ENCODE results near the gene CPB2. TPM values are rescaled to one million over a fixed set of nuclear protein-coding genes. Genes with fewer than 3 reads are reported as not detected.

The CPB2 gene
- total and polyA plus RNA-seq, 2 of the 8 experiments (the other 6 are each of a cell fraction or from before 2014, with no cell fraction given), result not detected

DNA sequence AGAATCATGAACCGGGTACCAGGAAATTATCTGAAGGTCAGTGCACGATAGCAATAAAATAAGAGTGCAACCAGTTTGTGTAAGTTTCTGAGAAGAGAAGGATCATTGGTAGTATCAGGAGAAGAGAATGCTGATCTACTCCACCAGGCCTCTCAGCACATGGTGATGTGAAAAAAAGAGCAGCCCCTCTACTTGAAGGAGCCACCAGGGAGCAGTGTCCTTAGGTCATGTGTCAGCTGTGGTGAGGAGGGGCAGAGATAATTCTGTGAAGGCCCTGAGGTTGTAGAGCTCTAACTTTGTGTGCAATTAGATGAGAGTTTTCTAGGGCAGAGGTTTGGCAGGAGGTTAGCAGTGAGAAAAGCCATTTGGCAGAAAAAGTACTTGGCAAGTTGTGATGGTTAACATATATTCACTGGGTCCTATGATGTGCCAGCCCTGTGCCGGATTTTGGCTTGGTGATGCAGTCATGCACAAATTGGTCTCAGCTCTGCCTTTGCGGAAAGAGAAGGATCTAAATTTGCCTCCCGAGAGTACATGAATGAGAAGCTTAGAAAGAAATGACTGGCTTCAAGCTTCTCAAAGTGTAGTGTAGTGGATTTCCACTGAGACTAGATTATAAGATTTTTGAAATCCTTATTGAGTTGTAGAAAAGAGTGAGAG lies 33.1 kb downstream of the CPB2 start:
- FAIRE-seq (no peak), DNase-seq (ENCODE audit: low read depth in 1 of 2, low spot score in 2 of 2) (no peak)
- Histone ChIP-seq H3K4me2 (ENCODE audit: insufficient read depth in 1 of 2, low read depth in 2 of 2, low read length in 2 of 2) (no peak overlapping the region), H4K5ac (ENCODE audit: insufficient read length, low read depth, low read length) (no peak overlapping the region), H2BK12ac (ENCODE audit: low read depth, low read length) (no peak overlapping the region), H4K91ac (replicated peaks; ENCODE audit: insufficient read length, low read length) (no peak overlapping the region), H3K4ac (replicated peaks; ENCODE audit: insufficient read length, low read depth, low read length) (no peak overlapping the region), H3K79me2 (ENCODE audit: control insufficient read depth in 1 of 2, insufficient read depth in 2 of 2, low read length in 2 of 2) (no peaks in the 10 kb centered on the region), H3K9ac (replicated peaks in 1 of 4; ENCODE audit: extremely low read depth in 1 of 4, low read depth in 3 of 4, low read length in 3 of 4) (no peak overlapping the region), H3K23me2 (ENCODE audit: low read depth, low read length) (no peaks in the 10 kb centered on the region), H2BK20ac (ENCODE audit: low read length) (no peak overlapping the region), H2BK5ac (ENCODE audit: low read depth, low read length) (no peak overlapping the region), H3K4me3 (ENCODE audit: extremely low read depth in 1 of 4, insufficient read depth in 2 of 4, low read depth in 3 of 4, low read length in 4 of 4) (no peak overlapping the region), H3K14ac (ENCODE audit: insufficient read length) (no peak overlapping the region), H3K23ac (ENCODE audit: insufficient read length) (no peak overlapping the region), H4K20me1 (replicated peaks in 1 of 2; ENCODE audit: control insufficient read depth in 1 of 2, insufficient read depth in 2 of 2, low read length in 2 of 2) (no peaks in the 10 kb centered on the region), H3K4me1 (replicated peaks in 1 of 4; ENCODE audit: control insufficient read depth in 3 of 4, insufficient read depth in 4 of 4, low read length in 3 of 4) (no peaks in the 10 kb centered on the region), H3K56ac (replicated peaks; ENCODE audit: insufficient read length, low read depth, low read length) (no peak overlapping the region), H3K9me3 (ENCODE audit: insufficient read depth in 2 of 2, low read depth in 1 of 2, low read length in 1 of 2) (peaks cover 3 to 4% of the 10 kb centered on the region in 2 experiments; a peak in 1 of 4 replicates), H2BK120ac (replicated peaks; ENCODE audit: low read depth, low read length) (no peak overlapping the region), H4K8ac (ENCODE audit: extremely low read depth, insufficient read depth, low read length) (no peak overlapping the region), H3K79me1 (ENCODE audit: low read depth, low read length) (no peaks in the 10 kb centered on the region), H3K18ac (ENCODE audit: extremely low read depth, low read length) (no peak overlapping the region), H2BK15ac (ENCODE audit: low read length) (no peak overlapping the region), H2AK5ac (ENCODE audit: low read depth, low read length) (no peak overlapping the region), H3K36me3 (ENCODE audit: control insufficient read depth in 2 of 4, insufficient read depth in 4 of 4, low read length in 3 of 4) (no peaks in the 10 kb centered on the region), H3K27me3 (replicated peaks in 1 of 4; ENCODE audit: control insufficient read depth in 3 of 4, extremely low read depth in 1 of 4, insufficient read depth in 3 of 4, low read length in 3 of 4) (no peaks in the 10 kb centered on the region), H3K27ac (ENCODE audit: low read depth, low read length) (no peak overlapping the region), H2AFZ (ENCODE audit: low read length) (peak overlapping the region; percentile 63; the same call in 1 of the 2 replicates)
- ChIA-PET CTCF (ENCODE audit: partially characterized antibody) (interaction anchor here (0.7 to 1.6 kb wide), 9 partner anchors 9 to 55 kb away, joined by 3 to 13 read pairs (median 3); no protein-coding TSS in a partner anchor), POLR2A (ENCODE audit: partially characterized antibody) (no interaction called here)
- WGBS, 2 experiments (ENCODE audit: extremely low coverage in 1 of 2, insufficient coverage in 1 of 2, insufficient read length in 1 of 2, insufficient replicate concordance in 2 of 2, low coverage in 1 of 2, low lambda C conversion rate in 2 of 2, missing lambda C conversion rate in 1 of 2), result 91% methylated on average over 5 of the region's 5 CpGs; no CpG with 5 or more reads in 1 of the 2 experiments
- no peak for TF ChIP-seq SP4 (IDR thresholded peaks at IDR 0.05; ENCODE audit: low read length)
- TF ChIP-seq TCF12 (IDR thresholded peaks at IDR 0.05; ENCODE audit: low read depth, low read length), result no peak
- no peak for TF ChIP-seq CBX8 (IDR thresholded peaks at IDR 0.05; ENCODE audit: borderline replicate concordance, low read depth, low read length)
- TF ChIP-seq, protein P1, sequence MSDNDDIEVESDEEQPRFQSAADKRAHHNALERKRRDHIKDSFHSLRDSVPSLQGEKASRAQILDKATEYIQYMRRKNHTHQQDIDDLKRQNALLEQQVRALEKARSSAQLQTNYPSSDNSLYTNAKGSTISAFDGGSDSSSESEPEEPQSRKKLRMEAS (IDR thresholded peaks at IDR 0.05), result peak; percentile 64; the same call in 1 of the 2 replicates
- TF ChIP-seq SP2 (IDR thresholded peaks at IDR 0.05; ENCODE audit: low read length), result no peak
- no peak for TF ChIP-seq RFX5 (IDR thresholded peaks at IDR 0.05; ENCODE audit: borderline replicate concordance, low read depth, low read length)
- TF ChIP-seq, protein P2, sequence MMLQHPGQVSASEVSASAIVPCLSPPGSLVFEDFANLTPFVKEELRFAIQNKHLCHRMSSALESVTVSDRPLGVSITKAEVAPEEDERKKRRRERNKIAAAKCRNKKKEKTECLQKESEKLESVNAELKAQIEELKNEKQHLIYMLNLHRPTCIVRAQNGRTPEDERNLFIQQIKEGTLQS (IDR thresholded peaks at IDR 0.05; ENCODE audit: insufficient read depth, low read depth, low read length), result 0 out of 2 replicates have a peak, but pooled peaks have one; percentile 4
- TF ChIP-seq, protein P3, sequence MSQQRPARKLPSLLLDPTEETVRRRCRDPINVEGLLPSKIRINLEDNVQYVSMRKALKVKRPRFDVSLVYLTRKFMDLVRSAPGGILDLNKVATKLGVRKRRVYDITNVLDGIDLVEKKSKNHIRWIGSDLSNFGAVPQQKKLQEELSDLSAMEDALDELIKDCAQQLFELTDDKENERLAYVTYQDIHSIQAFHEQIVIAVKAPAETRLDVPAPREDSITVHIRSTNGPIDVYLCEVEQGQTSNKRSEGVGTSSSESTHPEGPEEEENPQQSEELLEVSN (IDR thresholded peaks at IDR 0.05), result peak; percentile 19; the same call in 1 of the 2 replicates
- no peak for TF ChIP-seq TAF7 (optimal IDR thresholded peaks at IDR 0.05; ENCODE audit: borderline replicate concordance, low read depth, low read length)
- TF ChIP-seq TAF1 (IDR thresholded peaks at IDR 0.05; ENCODE audit: low read depth, low read length), result no peak
- TF ChIP-seq HDAC2 (IDR thresholded peaks at IDR 0.05; ENCODE audit: borderline replicate concordance in 1 of 2, low read depth in 2 of 2, low read length in 2 of 2), result no peak

All from H1 (cell line).